Psoas muscle (tissue), 8 donors: ENCODE results near the gene HMGN3. TPM values are rescaled to one million over a fixed set of nuclear protein-coding genes. Genes with fewer than 3 reads are reported as not detected.

Experiments
- ATAC-seq, 4 donors: fragments of 200-7000 bp; cut with Tn5 transposase; one replicate each; pipeline ENCODE4 v1.9.1; 2020; ENCODE audit warnings: moderate library complexity in 3 of 4, mild to moderate bottlenecking in 2 of 4
- DNase-seq, 2 donors: peaks; one replicate each; pipeline ENCODE4 v3.0.0-alpha.2; 2020
- H3K27ac ChIP-seq: fragments of 200-600 bp; one replicate; pipeline ENCODE4 v1.8.0; 2022
- H3K27me3 ChIP-seq, 3 donors: fragments of 200-600 bp in 1 of 3; one replicate each; pipeline versions ENCODE4 v1.6.1 to v1.8.0; 2013 to 2022; ENCODE audit warnings: low read length in 2 of 3, mild to moderate bottlenecking in 2 of 3, moderate library complexity in 1 of 3; ENCODE audit not compliant: insufficient read depth in 3 of 3
- H3K36me3 ChIP-seq, 2 donors: fragments of 200-600 bp in 1 of 2; one replicate each; pipeline versions ENCODE4 v1.6.1 to v1.8.0; 2013 to 2022; ENCODE audit warnings: low read depth in 1 of 2, mild to moderate bottlenecking in 1 of 2, moderate library complexity in 1 of 2; ENCODE audit not compliant: insufficient read depth in 1 of 2
- H3K4me1 ChIP-seq: fragments of 200-600 bp; one replicate; pipeline ENCODE4 v1.8.0; 2022
- H3K4me3 ChIP-seq: fragments of 200-600 bp; one replicate; pipeline ENCODE4 v1.8.0; 2022; ENCODE audit warnings: mild to moderate bottlenecking
- H3K9me3 ChIP-seq: fragments of 200-600 bp; one replicate; pipeline ENCODE4 v1.8.0; 2022
- CTCF ChIP-seq: fragments of 200-600 bp; IDR thresholded peaks from one replicate; pipeline ENCODE4 v1.8.0; 2022; ENCODE audit warnings: antibody characterized with exemption
- WGBS, 3 donors: extraction: QIAGEN DNeasy Blood & Tissue Kit; methylation state at CpG; one replicate each; pipeline versions ENCODE4 v1.1.6 to v1.1.7; 2013; 5-methylcytosine and 5-hydroxymethylcytosine counted together
- intact Hi-C, 2 donors: fragments of 100-400 bp; cut with DNase I; formaldehyde crosslinking; loops; one replicate each; pipeline versions ENCODE4 v1.11.0 to v1.14.2; 2022
- polyA plus RNA-seq, 3 donors: library from polyadenylated mRNA; stranded (reverse); fragments of 200-250 nt; gene quantifications; one replicate each; pipeline ENCODE4 v1.2.3, GENCODE V29; 2013
- total RNA-seq, 4 donors: library from RNA; stranded (reverse); fragmentation: NEBNext Ultra II Directional in 2 of 4; extraction: Animal tissue kit (Norgen Biotek cat#: 25700) in 2 of 4; gene quantifications; one replicate each; pipeline versions ENCODE4 v1.2.1 to v1.2.4, GENCODE V29; 2021 to 2023
- donor health status: healthy with polysubstance abuse.
- donor health status: DM: no; HTN: no; CAD: no; lungs with moderate emphysema.
- donor health status: Bipolar disorder and iron deficiency.
- donor health status: healthy.
- donor health status: DM: yes; HTN: yes; CAD: no.
- donor health status: DM: no; HTN: no; CAD: no.
- donor health status: DM: no; HTN: no; CAD: no.
- donor health status: DM: yes; HTN: yes; CAD: no.

The HMGN3 gene
- total and polyA plus RNA-seq, 7 donors, result 20.5 to 50.1 (median 38.6) TPM

GRCh38 chr6:79201983-79202382, 32.5 kb downstream of the HMGN3 start:
- DNase-seq (no peak), ATAC-seq (no peak)
- TF ChIP-seq CTCF, result no peak
- Histone ChIP-seq H3K9me3 (no peaks in the 10 kb centered on the region), H3K4me3 (no peak overlapping the region), H3K27ac (no peak overlapping the region), H3K27me3 (no peaks in the 10 kb centered on the region), H3K36me3 (peaks cover 2 to 45% of the 10 kb centered on the region in 2 donors), H3K4me1 (no peaks in the 10 kb centered on the region)
- intact Hi-C loops, result no loop called here
- 81 to 90% (median 85%) methylated on average over 3 of the region's 3 CpGs for WGBS, 3 donors

- H3K27me3 ChIP-seq, result no peaks in the 10 kb centered on the region
- no peak overlapping the region for H3K27ac ChIP-seq
- intact Hi-C loops, result no loop called here
- no peak for TF ChIP-seq CTCF
- H3K36me3 ChIP-seq, result peaks cover 2 to 37% of the 10 kb centered on the region in 2 donors
- DNase-seq (no peak), ATAC-seq (no peak)
- H3K4me1 ChIP-seq, result no peaks in the 10 kb centered on the region
- no peak overlapping the region for H3K4me3 ChIP-seq
- 94 to 100% (median 97%) methylated on average over 1 of the region's 1 CpG for WGBS, 3 donors
- no peaks in the 10 kb centered on the region for H3K9me3 ChIP-seq
These were observed 33.3 kb downstream of the HMGN3 start for GRCh38 chr6:79201143-79201542.

GRCh38 chr6:79196912-79197311, 37.6 kb downstream of the HMGN3 start:
- Histone ChIP-seq H3K9me3 (no peaks in the 10 kb centered on the region), H3K27me3 (no peaks in the 10 kb centered on the region), H3K36me3 (peaks cover 0 to 5% of the 10 kb centered on the region in 2 donors), H3K27ac (no peak overlapping the region), H3K4me3 (no peak overlapping the region), H3K4me1 (no peaks in the 10 kb centered on the region)
- no peak for ATAC-seq
- no peak for TF ChIP-seq CTCF
- intact Hi-C loops, result no loop called here
- no peak for DNase-seq

GRCh38 chr6:79193971-79194370, 40.5 kb downstream of the HMGN3 start:
- TF ChIP-seq CTCF, result no peak
- H3K9me3 ChIP-seq, result no peaks in the 10 kb centered on the region
- no peaks in the 10 kb centered on the region for H3K36me3 ChIP-seq
- H3K27me3 ChIP-seq, result no peaks in the 10 kb centered on the region
- H3K4me1 ChIP-seq, result peaks cover 4% of the 10 kb centered on the region
- ATAC-seq (no peak), DNase-seq (no peak)
- no peak overlapping the region for H3K4me3 ChIP-seq
- WGBS, 3 donors, result 68 to 74% (median 73%) methylated on average over 2 of the region's 2 CpGs
- intact Hi-C loops, result no loop called here
- H3K27ac ChIP-seq, result no peak overlapping the region

GRCh38 chr6:79189760-79190350, 44.6 kb downstream of the HMGN3 start:
- no peak for TF ChIP-seq CTCF
- H3K4me1 ChIP-seq, result peaks cover 5% of the 10 kb centered on the region

More at GRCh38 chr6:79189760-79190350, 44.6 kb downstream of the HMGN3 start:
- no peak for DNase-seq
- Histone ChIP-seq H3K27me3 (no peaks in the 10 kb centered on the region), H3K4me3 (no peak overlapping the region), H3K27ac (no peak overlapping the region), H3K36me3 (no peaks in the 10 kb centered on the region), H3K9me3 (no peaks in the 10 kb centered on the region)
- intact Hi-C loops, result no loop called here
- ATAC-seq, result no peak
- WGBS, 3 donors, result 28 to 38% (median 32%) methylated on average over 2 of the region's 2 CpGs
